ENCODE data around the gene SLC5A6.

The SLC5A6 gene

GRCh38 chr2:27170581-27171337, 41.3 kb downstream of the SLC5A6 start:
- Histone ChIP-seq H3K4me1 (ENCODE audit: control insufficient read depth, insufficient read depth, low read length) (no peaks in the 10 kb centered on the region; the same call in 1 of the 2 replicates), H3K36me3 (ENCODE audit: control insufficient read depth, insufficient read depth, low read length) (no peaks in the 10 kb centered on the region), H3K4me3 (ENCODE audit: low read depth, low read length) (peak overlapping the region; percentile 46; the same call in 1 of the 2 replicates), H3K9ac (ENCODE audit: low read length) (no peak overlapping the region), H3K9me3 (ENCODE audit: control insufficient read depth, insufficient read depth, low read depth, low read length) (no peaks in the 10 kb centered on the region), H3K27ac (ENCODE audit: low read depth, low read length) (no peak overlapping the region), H3K27me3 (ENCODE audit: control insufficient read depth, insufficient read depth, low read length) (peaks cover 19% of the 10 kb centered on the region; the same call in 1 of the 2 replicates)

- Histone ChIP-seq H3K9me3 (ENCODE audit: control insufficient read depth, insufficient read depth, low read depth, low read length) (peaks cover 6% of the 10 kb centered on the region), H3K36me3 (ENCODE audit: control insufficient read depth, insufficient read depth, low read length) (no peaks in the 10 kb centered on the region), H3K27me3 (ENCODE audit: control insufficient read depth, insufficient read depth, low read length) (peaks cover under 1% of the 10 kb centered on the region; the same call in 1 of the 2 replicates), H3K4me3 (ENCODE audit: low read depth, low read length) (no peak overlapping the region), H3K9ac (ENCODE audit: low read length) (no peak overlapping the region), H3K27ac (ENCODE audit: low read depth, low read length) (no peak overlapping the region), H3K4me1 (ENCODE audit: control insufficient read depth, insufficient read depth, low read length) (no peaks in the 10 kb centered on the region; the same call in 1 of the 2 replicates)
Observed at GRCh38 chr2:27164960-27165763, 46.9 kb downstream of the SLC5A6 start.

- Histone ChIP-seq H3K9ac (ENCODE audit: low read length) (no peak overlapping the region), H3K36me3 (ENCODE audit: control insufficient read depth, insufficient read depth, low read length) (no peaks in the 10 kb centered on the region), H3K9me3 (ENCODE audit: control insufficient read depth, insufficient read depth, low read depth, low read length) (peaks cover 6% of the 10 kb centered on the region), H3K27me3 (ENCODE audit: control insufficient read depth, insufficient read depth, low read length) (no peaks in the 10 kb centered on the region), H3K4me3 (ENCODE audit: low read depth, low read length) (no peak overlapping the region), H3K4me1 (ENCODE audit: control insufficient read depth, insufficient read depth, low read length) (no peaks in the 10 kb centered on the region; the same call in 1 of the 2 replicates), H3K27ac (ENCODE audit: low read depth, low read length) (no peak overlapping the region)
Observed at GRCh38 chr2:27162151-27163121, 49.6 kb downstream of the SLC5A6 start.

- no peaks in the 10 kb centered on the region for H3K27me3 ChIP-seq (ENCODE audit: control insufficient read depth, insufficient read depth, low read length)
- no peaks in the 10 kb centered on the region for H3K4me1 ChIP-seq (ENCODE audit: control insufficient read depth, insufficient read depth, low read length)
- no peak overlapping the region for H3K4me3 ChIP-seq (ENCODE audit: low read depth, low read length)
- H3K36me3 ChIP-seq (ENCODE audit: control insufficient read depth, insufficient read depth, low read length): no peaks in the 10 kb centered on the region
- no peak overlapping the region for H3K27ac ChIP-seq (ENCODE audit: low read depth, low read length)
- peaks cover 3% of the 10 kb centered on the region for H3K9me3 ChIP-seq (ENCODE audit: control insufficient read depth, insufficient read depth, low read depth, low read length)
- H3K9ac ChIP-seq (ENCODE audit: low read length): no peak overlapping the region
Observed at GRCh38 chr2:27160191-27160590, 51.9 kb downstream of the SLC5A6 start.

GRCh38 chr2:27159271-27159670, 52.8 kb downstream of the SLC5A6 start:
- no peaks in the 10 kb centered on the region for H3K9me3 ChIP-seq (ENCODE audit: control insufficient read depth, insufficient read depth, low read depth, low read length)

GRCh38 chr2:27158468-27158867, 53.6 kb downstream of the SLC5A6 start:
- no peak overlapping the region for H3K4me3 ChIP-seq (ENCODE audit: low read depth, low read length)
- H3K9ac ChIP-seq (ENCODE audit: low read length): no peak overlapping the region
- no peaks in the 10 kb centered on the region for H3K36me3 ChIP-seq (ENCODE audit: control insufficient read depth, insufficient read depth, low read length)
- H3K4me1 ChIP-seq (ENCODE audit: control insufficient read depth, insufficient read depth, low read length): no peaks in the 10 kb centered on the region
- no peak overlapping the region for H3K27ac ChIP-seq (ENCODE audit: low read depth, low read length)
- no peaks in the 10 kb centered on the region for H3K9me3 ChIP-seq (ENCODE audit: control insufficient read depth, insufficient read depth, low read depth, low read length)
- no peaks in the 10 kb centered on the region for H3K27me3 ChIP-seq (ENCODE audit: control insufficient read depth, insufficient read depth, low read length)

More at GRCh38 chr2:27159271-27159670, 52.8 kb downstream of the SLC5A6 start:
- Histone ChIP-seq H3K27me3 (ENCODE audit: control insufficient read depth, insufficient read depth, low read length) (no peaks in the 10 kb centered on the region), H3K36me3 (ENCODE audit: control insufficient read depth, insufficient read depth, low read length) (no peaks in the 10 kb centered on the region), H3K4me3 (ENCODE audit: low read depth, low read length) (no peak overlapping the region), H3K27ac (ENCODE audit: low read depth, low read length) (no peak overlapping the region), H3K9ac (ENCODE audit: low read length) (no peak overlapping the region), H3K4me1 (ENCODE audit: control insufficient read depth, insufficient read depth, low read length) (no peaks in the 10 kb centered on the region)

GRCh38 chr2:27155069-27155520, 57.0 kb downstream of the SLC5A6 start:
- H3K4me1 ChIP-seq (ENCODE audit: control insufficient read depth, insufficient read depth, low read length): no peaks in the 10 kb centered on the region
- no peak overlapping the region for H3K9ac ChIP-seq (ENCODE audit: low read length)
- H3K9me3 ChIP-seq (ENCODE audit: control insufficient read depth, insufficient read depth, low read depth, low read length): no peaks in the 10 kb centered on the region
- no peaks in the 10 kb centered on the region for H3K27me3 ChIP-seq (ENCODE audit: control insufficient read depth, insufficient read depth, low read length)
- no peak overlapping the region for H3K4me3 ChIP-seq (ENCODE audit: low read depth, low read length)
- no peaks in the 10 kb centered on the region for H3K36me3 ChIP-seq (ENCODE audit: control insufficient read depth, insufficient read depth, low read length)
- no peak overlapping the region for H3K27ac ChIP-seq (ENCODE audit: low read depth, low read length)

- no peak overlapping the region for H3K27ac ChIP-seq (ENCODE audit: low read depth, low read length)
- H3K4me3 ChIP-seq (ENCODE audit: low read depth, low read length): no peak overlapping the region
- H3K9ac ChIP-seq (ENCODE audit: low read length): no peak overlapping the region
- no peaks in the 10 kb centered on the region for H3K27me3 ChIP-seq (ENCODE audit: control insufficient read depth, insufficient read depth, low read length)
- H3K9me3 ChIP-seq (ENCODE audit: control insufficient read depth, insufficient read depth, low read depth, low read length): no peaks in the 10 kb centered on the region
- no peaks in the 10 kb centered on the region for H3K4me1 ChIP-seq (ENCODE audit: control insufficient read depth, insufficient read depth, low read length)
- H3K36me3 ChIP-seq (ENCODE audit: control insufficient read depth, insufficient read depth, low read length): no peaks in the 10 kb centered on the region
Observed at GRCh38 chr2:27154488-27154887, 57.6 kb downstream of the SLC5A6 start.

GRCh38 chr2:27152796-27153464, 59.1 kb downstream of the SLC5A6 start:
- no peaks in the 10 kb centered on the region for H3K4me1 ChIP-seq (ENCODE audit: control insufficient read depth, insufficient read depth, low read length)
- no peaks in the 10 kb centered on the region for H3K9me3 ChIP-seq (ENCODE audit: control insufficient read depth, insufficient read depth, low read depth, low read length)
- H3K9ac ChIP-seq (ENCODE audit: low read length): no peak overlapping the region
- H3K27me3 ChIP-seq (ENCODE audit: control insufficient read depth, insufficient read depth, low read length): no peaks in the 10 kb centered on the region
- no peaks in the 10 kb centered on the region for H3K36me3 ChIP-seq (ENCODE audit: control insufficient read depth, insufficient read depth, low read length)
- H3K4me3 ChIP-seq (ENCODE audit: low read depth, low read length): no peak overlapping the region
- no peak overlapping the region for H3K27ac ChIP-seq (ENCODE audit: low read depth, low read length)

GRCh38 chr2:27152102-27152795, 59.8 kb downstream of the SLC5A6 start:
- Histone ChIP-seq H3K9ac (ENCODE audit: low read length) (no peak overlapping the region), H3K36me3 (ENCODE audit: control insufficient read depth, insufficient read depth, low read length) (no peaks in the 10 kb centered on the region), H3K27ac (ENCODE audit: low read depth, low read length) (no peak overlapping the region), H3K4me3 (ENCODE audit: low read depth, low read length) (no peak overlapping the region), H3K9me3 (ENCODE audit: control insufficient read depth, insufficient read depth, low read depth, low read length) (no peaks in the 10 kb centered on the region), H3K27me3 (ENCODE audit: control insufficient read depth, insufficient read depth, low read length) (no peaks in the 10 kb centered on the region), H3K4me1 (ENCODE audit: control insufficient read depth, insufficient read depth, low read length) (no peaks in the 10 kb centered on the region)

Measured in HUES6 (cell line).